Measurements from ENCODE around the gene LCA5L.

DNA sequence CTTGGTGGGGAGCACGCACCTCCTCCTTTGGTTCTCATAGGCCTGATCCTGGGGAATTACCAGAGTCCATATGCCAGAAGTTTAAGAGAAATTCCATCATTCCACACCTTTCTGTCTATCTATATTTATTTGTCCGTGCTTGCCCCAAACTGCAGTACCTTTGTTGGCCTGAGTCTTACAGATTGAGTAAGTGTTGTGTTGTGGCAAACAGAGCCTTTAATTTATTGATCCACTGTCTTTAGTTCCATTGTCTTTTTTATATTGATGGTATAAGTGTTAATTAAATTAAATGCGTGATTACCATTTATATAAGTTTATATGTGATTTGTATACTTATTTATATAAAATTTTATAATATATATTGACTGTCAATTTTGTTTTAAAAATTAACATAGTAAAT lies 11.1 kb upstream of the LCA5L start:
- TF ChIP-seq CTCF (IDR thresholded peaks at IDR 0.05; ENCODE audit: low read length) (no peak), EZH2 (IDR thresholded peaks at IDR 0.05; ENCODE audit: borderline replicate concordance, low read length) (no peak)
